ENCODE measurements around the gene SH3YL1.

- TF ChIP-seq CTCF (IDR thresholded peaks at IDR 0.05) (no peak), ZFX (IDR thresholded peaks at IDR 0.05; ENCODE audit: borderline replicate concordance) (no peak)
Measured at GRCh38 chr2:287911-288757, 24.3 kb upstream of the SH3YL1 start, which contains the start of gene ALKAL2.

All from 22Rv1 (cell line).